IMR-90 (cell line): ENCODE measurements around the gene ZYG11B. TPM values are rescaled to one million over a fixed set of nuclear protein-coding genes. Genes with fewer than 3 reads are reported as not detected.

ENCODE experiments used
- ATAC-seq: fragments of 200-7000 bp; cut with Tn5 transposase; 2 replicates; pipeline ENCODE4 v1.9.1; 2020; ENCODE audit warnings: low read depth, mild to moderate bottlenecking, moderate library complexity
- BruUV-seq: library from RNA; stranded (reverse); fragments of 400-500 nt; replicated peaks from 2 replicates; lab custom pipeline; 2021; lab: Mats Ljungman, UMichigan
- CTCF ChIA-PET: fragments of 300-600 bp; formaldehyde crosslinking; extraction: SDS; loops from one replicate; lab custom pipeline; 2021; ENCODE audit warnings: antibody characterized with exemption; lab: Yijun Ruan, JAX
- POLR2A ChIA-PET: fragments of 300-600 bp; sonication (Branson Sonifier 250); formaldehyde crosslinking; loops from one replicate; lab custom pipeline; 2022; ENCODE audit warnings: antibody characterized with exemption; ENCODE audit not compliant: unreplicated experiment; lab: Charles Lee
- DNase-seq: peaks from one replicate; pipeline ENCODE4 v3.0.0; 2013
- H2AFZ ChIP-seq: replicated peaks from 2 replicates; pipeline ENCODE3; 2013; ENCODE audit warnings: low read length, mild to moderate bottlenecking; ENCODE audit not compliant: poor library complexity
- H2AK5ac ChIP-seq: 2 replicates; pipeline ENCODE4 v1.6.1; 2013; ENCODE audit warnings: low read depth, low read length, inconsistent platforms
- H2AK9ac ChIP-seq: replicated peaks from 2 replicates; pipeline ENCODE3; 2013; ENCODE audit warnings: mild to moderate bottlenecking, low read depth, low read length, moderate library complexity; ENCODE audit not compliant: poor library complexity
- H2BK120ac ChIP-seq: 2 replicates; pipeline ENCODE4 v1.6.1; 2013; ENCODE audit warnings: low read depth, low read length, inconsistent platforms
- H2BK15ac ChIP-seq: 3 replicates; pipeline ENCODE4 v1.6.1; 2013; ENCODE audit warnings: low read depth, low read length, inconsistent platforms
- H2BK20ac ChIP-seq: 2 replicates; pipeline ENCODE4 v1.6.1; 2013; ENCODE audit warnings: low read depth, mild to moderate bottlenecking, inconsistent platforms, low read length, moderate library complexity
- H2BK5ac ChIP-seq: 2 replicates; pipeline ENCODE4 v1.6.1; 2013; ENCODE audit warnings: mild to moderate bottlenecking, low read depth, low read length, inconsistent platforms; ENCODE audit not compliant: poor library complexity, severe bottlenecking
- H3K14ac ChIP-seq: replicated peaks from 2 replicates; pipeline ENCODE4 v1.6.1; 2013; ENCODE audit warnings: low read depth, low read length, inconsistent platforms
- H3K18ac ChIP-seq: 2 replicates; pipeline ENCODE4 v1.6.1; 2013; ENCODE audit warnings: low read depth, low read length, control low read depth
- H3K23ac ChIP-seq: 2 replicates; pipeline ENCODE4 v1.6.1; 2013; ENCODE audit warnings: low read depth, low read length, inconsistent platforms
- H3K27ac ChIP-seq: 2 replicates; pipeline ENCODE4 v1.5.1; 2013; ENCODE audit warnings: mild to moderate bottlenecking, control low read depth, low read length; ENCODE audit not compliant: insufficient read depth
- H3K27me3 ChIP-seq: 2 replicates; pipeline ENCODE4 v1.6.1; 2013; ENCODE audit warnings: low read length; ENCODE audit not compliant: control insufficient read depth, insufficient read depth
- H3K36me3 ChIP-seq: 2 replicates; pipeline ENCODE4 v1.6.1; 2013; ENCODE audit warnings: low read length, mixed read lengths; ENCODE audit not compliant: control insufficient read depth, insufficient read depth
- H3K4ac ChIP-seq: 2 replicates; pipeline ENCODE4 v1.6.1; 2013; ENCODE audit warnings: low read depth, low read length, inconsistent platforms
- H3K4me1 ChIP-seq: 2 replicates; pipeline ENCODE4 v1.6.1; 2013; ENCODE audit warnings: low read length, mixed read lengths; ENCODE audit not compliant: control insufficient read depth, insufficient read depth
- H3K4me2 ChIP-seq: 2 replicates; pipeline ENCODE4 v1.6.1; 2013; ENCODE audit warnings: low read depth, mild to moderate bottlenecking, control low read depth, low read length, moderate library complexity
- H3K4me3 ChIP-seq: 2 replicates; pipeline ENCODE4 v1.5.1; 2013; ENCODE audit warnings: low read depth, mild to moderate bottlenecking, control low read depth, low read length, moderate library complexity; ENCODE audit not compliant: insufficient read depth
- H3K56ac ChIP-seq: 2 replicates; pipeline ENCODE4 v1.6.1; 2013; ENCODE audit warnings: low read length, inconsistent platforms; ENCODE audit not compliant: insufficient read depth; ENCODE audit errors: extremely low read depth
- H3K79me1 ChIP-seq, 2 experiments: 2 replicates each; pipeline ENCODE4 v1.6.1; 2013; ENCODE audit warnings: low read length in 2 of 2, inconsistent platforms in 1 of 2, low read depth in 1 of 2
- H3K9ac ChIP-seq: 2 replicates; pipeline ENCODE4 v1.6.1; 2013; ENCODE audit warnings: low read depth, low read length, control low read depth
- H3K9me1 ChIP-seq: 2 replicates; pipeline ENCODE4 v1.6.1; 2013; ENCODE audit warnings: low read length, inconsistent platforms; ENCODE audit not compliant: insufficient read depth
- H3K9me3 ChIP-seq: 2 replicates; pipeline ENCODE4 v1.6.1; 2013; ENCODE audit warnings: low read length; ENCODE audit not compliant: control insufficient read depth, insufficient read depth
- H4K20me1 ChIP-seq: 2 replicates; pipeline ENCODE4 v1.6.1; 2013; ENCODE audit warnings: low read length, inconsistent platforms; ENCODE audit not compliant: insufficient read depth
- H4K5ac ChIP-seq: 2 replicates; pipeline ENCODE4 v1.6.1; 2013; ENCODE audit warnings: mild to moderate bottlenecking, low read depth, low read length, control low read depth
- H4K8ac ChIP-seq, 2 experiments: 2 replicates each; pipeline ENCODE4 v1.6.1; 2013; ENCODE audit warnings: low read depth in 2 of 2, low read length in 2 of 2, control low read depth in 1 of 2, inconsistent platforms in 1 of 2
- H4K91ac ChIP-seq: 2 replicates; pipeline ENCODE4 v1.6.1; 2013; ENCODE audit warnings: low read depth, low read length, inconsistent platforms; ENCODE audit not compliant: insufficient read depth
- BHLHE40 ChIP-seq: fragments of 150-350 bp; IDR thresholded peaks from 2 replicates; pipeline ENCODE4 v1.6.1; 2016; ENCODE audit warnings: mild to moderate bottlenecking, low read depth, low read length
- MAZ ChIP-seq: IDR thresholded peaks from 2 replicates; pipeline ENCODE4 v1.6.1; 2012; ENCODE audit warnings: low read depth, mild to moderate bottlenecking, low read length, improper control_type of control experiment, moderate library complexity, borderline replicate concordance
- MXI1 ChIP-seq: IDR thresholded peaks from 2 replicates; pipeline ENCODE4 v1.6.1; 2012; ENCODE audit warnings: low read depth, mild to moderate bottlenecking, low read length, moderate library complexity, borderline replicate concordance
- WGBS, 2 experiments: methylation state at CpG; one replicate each; pipeline versions ENCODE4 v1.1.5 to v1.1.7; 2013; ENCODE audit warnings: missing lambda C conversion rate in 2 of 2; ENCODE audit not compliant: insufficient read length in 1 of 2; ENCODE audit errors: extremely low coverage in 2 of 2; 5-methylcytosine and 5-hydroxymethylcytosine counted together
- dilution Hi-C: fragments of 300-500 bp; cut with HindIII; formaldehyde crosslinking; loops from one replicate; pipeline ENCODE4 v1.14.3; 2018; ENCODE audit warnings: low sequenced_read_pairs; ENCODE audit not compliant: unreplicated experiment
- in situ Hi-C: fragments of 300-500 bp; cut with MboI; formaldehyde crosslinking; loops from 3 replicates; pipeline ENCODE4 v1.14.3; 2019; ENCODE audit warnings: low sequenced_read_pairs, inconsistent platforms, mixed read lengths
- intact Hi-C: fragments of 100-400 bp; cut with micrococcal nuclease; formaldehyde crosslinking; loops from 2 replicates; pipeline ENCODE4 v1.10.0; 2022
- polyA plus RNA-seq, 3 experiments: library from polyadenylated mRNA; depleted of rRNA; stranded (reverse); fragments of >200 nt; gene quantifications; 2 replicates each; pipeline ENCODE4 v1.2.3, GENCODE V29; 2012; ENCODE audit warnings: low replicate concordance in 1 of 3
- total RNA-seq: library from RNA; depleted of rRNA; stranded (reverse); fragments of >200 nt; gene quantifications from 2 replicates; pipeline ENCODE4 v1.2.3, GENCODE V29; 2012

The ZYG11B gene
- total and polyA plus RNA-seq, 2 of the 4 experiments (the other 2 are of a cell fraction), result 8.1 to 55.2 TPM

- Histone ChIP-seq H2AK5ac (no peak overlapping the region), H4K91ac (no peak overlapping the region), H3K9me3 (no peaks in the 10 kb centered on the region), H2AFZ (no peak overlapping the region), H3K56ac (no peak overlapping the region), H2BK15ac (peak overlapping the region; percentile 18; the same call in 1 of the 3 replicates), H4K20me1 (peaks cover 34% of the 10 kb centered on the region), H3K4me2 (peak overlapping the region; percentile 99), H3K4me3 (peak overlapping the region; percentile 52; the same call in 1 of the 2 replicates), H3K27ac (no peak overlapping the region), H2BK20ac (peak overlapping the region; percentile 88; the same call in 1 of the 2 replicates), H2BK5ac (peak overlapping the region; percentile 69), H3K4me1 (peaks cover 7% of the 10 kb centered on the region), H3K9me1 (peaks cover 5% of the 10 kb centered on the region; the same call in 1 of the 2 replicates), H3K79me1 (peaks cover 21 to 41% of the 10 kb centered on the region in 2 experiments; a peak in 3 of 4 replicates), H3K9ac (peak overlapping the region; percentile 71; the same call in 1 of the 2 replicates), H4K8ac (peak overlapping the region; percentile 52 to 98), H3K23ac (no peak overlapping the region), H3K27me3 (no peaks in the 10 kb centered on the region), H2AK9ac (no peak overlapping the region), H3K4ac (no peak overlapping the region), H3K14ac (peak overlapping the region; percentile 87; the same call in 1 of the 2 replicates), H2BK120ac (peak overlapping the region; percentile 85; the same call in 1 of the 2 replicates), H4K5ac (peak overlapping the region; percentile 96; the same call in 1 of the 2 replicates), H3K36me3 (no peaks in the 10 kb centered on the region), H3K18ac (peak overlapping the region; percentile 85; the same call in 1 of the 2 replicates)
- BruUV-seq, result no TSS peak
- ChIA-PET CTCF (interaction anchor here (0.6 kb wide), 1 partner anchor 18 kb away, joined by 3 read pairs; no protein-coding TSS in a partner anchor), POLR2A (interaction anchor here (0.6 kb wide), 1 partner anchor 101 kb away, joined by 8 read pairs; no protein-coding TSS in a partner anchor)
- dilution Hi-C loops (no loop called here), intact Hi-C loops (no loop called here), in situ Hi-C loops (no loop called here)
- 0% methylated on average over 1 of the region's 6 CpGs; no CpG with 5 or more reads in 1 of the 2 experiments for WGBS, 2 experiments
- DNase-seq, result no peak
- no peak for ATAC-seq
- TF ChIP-seq MXI1 (no peak), BHLHE40 (no peak), MAZ (no peak)
Measured at GRCh38 chr1:52725903-52726264, 369 bp upstream of the ZYG11B start.
